SKM-1 (cell line): ENCODE results near the gene TMC2.

Experiments
- DNase-seq: peaks from one replicate; lab custom pipeline; 2025; ENCODE audit not compliant: unreplicated experiment; lab: John Stamatoyannopoulos, UW

TMC2 gene

GRCh38 chr20:2619337-2619736 is 83.0 kb downstream of the TMC2 start:
- DNase-seq = no peak

GRCh38 chr20:2619961-2620595 is 83.7 kb downstream of the TMC2 start:
- no peak for DNase-seq

GRCh38 chr20:2624190-2624589 is 87.8 kb downstream of the TMC2 start:
- DNase-seq = no peak

GRCh38 chr20:2625062-2625461 is 88.7 kb downstream of the TMC2 start:
- DNase-seq = no peak

GRCh38 chr20:2626853-2627541 is 90.6 kb downstream of the TMC2 start:
- no peak for DNase-seq

- no peak for DNase-seq
Observed at GRCh38 chr20:2631228-2631627, 94.9 kb downstream of the TMC2 start.

- DNase-seq = no peak
Observed at GRCh38 chr20:2633381-2633780, 97.0 kb downstream of the TMC2 start.

- DNase-seq = no peak
Observed at GRCh38 chr20:2637246-2637645, 100.9 kb downstream of the TMC2 start.

GRCh38 chr20:2640260-2640659 is 103.9 kb downstream of the TMC2 start:
- DNase-seq = no peak

- DNase-seq = no peak
Observed at GRCh38 chr20:2640899-2641298, 104.5 kb downstream of the TMC2 start.

- DNase-seq = no peak
Observed at GRCh38 chr20:2643708-2644107, 107.3 kb downstream of the TMC2 start.

- peak; percentile 44 for DNase-seq
Observed at GRCh38 chr20:2651772-2652723, 115.7 kb downstream of the TMC2 start, which contains the start of gene NOP56. NOP56 (plus strand) TSS chr20:2652632; CDS start chr20:2652661, 29 bp downstream.

- no peak for DNase-seq
Observed at GRCh38 chr20:2652724-2653555, 116.6 kb downstream of the TMC2 start.

- DNase-seq = no peak
Observed at GRCh38 chr20:2653556-2654383, 117.4 kb downstream of the TMC2 start.

- no peak for DNase-seq
Observed at GRCh38 chr20:2654384-2654822, 118.0 kb downstream of the TMC2 start.

- no peak for DNase-seq
Observed at GRCh38 chr20:2654831-2655230, 118.5 kb downstream of the TMC2 start.

- no peak for DNase-seq
Observed at GRCh38 chr20:2655331-2656116, 119.2 kb downstream of the TMC2 start.

- DNase-seq = no peak
Observed at GRCh38 chr20:2656471-2657117, 120.2 kb downstream of the TMC2 start.

- DNase-seq = no peak
Observed at GRCh38 chr20:2657241-2657640, 120.9 kb downstream of the TMC2 start.
